ENCODE data around the gene BANP.
A peak's percentile ranks its signal among the peaks of the same experiment; 100 is the strongest.

Gene BANP

DNA sequence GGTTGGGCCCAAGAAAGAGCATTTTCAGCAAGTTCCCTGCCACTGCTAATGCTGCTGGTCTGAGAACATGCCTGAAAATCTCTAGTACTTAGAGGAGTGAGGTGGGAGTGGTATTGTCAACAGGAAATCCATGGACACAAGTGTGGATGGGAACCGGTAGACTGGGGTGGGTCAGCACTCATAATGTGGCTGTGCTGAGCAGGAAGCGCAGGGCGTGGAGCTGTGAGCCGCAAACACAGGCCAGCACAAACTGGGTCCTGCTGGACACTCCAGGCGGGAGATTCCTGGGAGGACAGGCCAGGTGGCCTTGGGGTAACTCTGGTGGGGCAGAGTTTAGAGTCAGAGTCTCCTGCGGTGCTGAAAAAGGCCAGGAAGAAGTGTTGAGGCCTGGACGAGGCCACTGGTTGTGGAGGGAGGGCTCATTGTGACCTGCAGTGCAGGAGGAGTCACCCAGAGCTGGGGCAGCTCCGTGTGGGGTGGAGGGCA is 62.6 kb downstream of the BANP start:
- Histone ChIP-seq H3K36me3 (ENCODE audit: control insufficient read depth in 1 of 2, insufficient read depth in 2 of 2, low read length in 2 of 2) (peaks cover 27 to 30% of the 10 kb centered on the region in 2 experiments), H2BK5ac (ENCODE audit: low read depth, low read length, poor library complexity) (no peak overlapping the region), H3K9me3 (ENCODE audit: insufficient read depth, low read depth, low read length) (peaks cover 4% of the 10 kb centered on the region), H3K14ac (ENCODE audit: low read length) (no peak overlapping the region), H3K79me2 (ENCODE audit: control insufficient read depth, insufficient read depth, low read length, poor library complexity) (no peaks in the 10 kb centered on the region), H3K4me3 (ENCODE audit: low read depth, low read length) (no peak overlapping the region), H3K4me2 (ENCODE audit: low read length) (no peak overlapping the region), H3K18ac (ENCODE audit: low read length) (peak overlapping the region; percentile 4), H2AK5ac (ENCODE audit: low read length) (no peak overlapping the region), H2AFZ (ENCODE audit: insufficient read depth, low read length, poor library complexity) (no peak overlapping the region), H3K4me1 (ENCODE audit: control insufficient read depth in 1 of 2, insufficient read depth in 2 of 2, low read length in 2 of 2) (peaks cover 0 to 7% of the 10 kb centered on the region in 2 experiments), H4K91ac (ENCODE audit: low read depth, low read length) (no peak overlapping the region), H2BK12ac (ENCODE audit: low read length) (no peak overlapping the region), H3K27ac (ENCODE audit: low read depth, low read length) (no peak overlapping the region), H3K4ac (ENCODE audit: low read depth, low read length) (no peak overlapping the region), H2BK120ac (ENCODE audit: insufficient read depth, low read length, poor library complexity) (no peak overlapping the region), H3K79me1 (ENCODE audit: low read length) (no peaks in the 10 kb centered on the region), H3K27me3 (ENCODE audit: insufficient read depth, low read length) (no peaks in the 10 kb centered on the region), H4K8ac (ENCODE audit: low read depth, low read length) (no peak overlapping the region), H3K9ac (ENCODE audit: low read length) (no peak overlapping the region), H4K12ac (ENCODE audit: low read depth, low read length) (no peak overlapping the region), H3K23ac (ENCODE audit: low read length) (no peak overlapping the region)
- WGBS (ENCODE audit: extremely low coverage, insufficient coverage, insufficient read length), result no CpG with 5 or more reads among the region's 8 CpGs
- DNase-seq, result no peak

DNA sequence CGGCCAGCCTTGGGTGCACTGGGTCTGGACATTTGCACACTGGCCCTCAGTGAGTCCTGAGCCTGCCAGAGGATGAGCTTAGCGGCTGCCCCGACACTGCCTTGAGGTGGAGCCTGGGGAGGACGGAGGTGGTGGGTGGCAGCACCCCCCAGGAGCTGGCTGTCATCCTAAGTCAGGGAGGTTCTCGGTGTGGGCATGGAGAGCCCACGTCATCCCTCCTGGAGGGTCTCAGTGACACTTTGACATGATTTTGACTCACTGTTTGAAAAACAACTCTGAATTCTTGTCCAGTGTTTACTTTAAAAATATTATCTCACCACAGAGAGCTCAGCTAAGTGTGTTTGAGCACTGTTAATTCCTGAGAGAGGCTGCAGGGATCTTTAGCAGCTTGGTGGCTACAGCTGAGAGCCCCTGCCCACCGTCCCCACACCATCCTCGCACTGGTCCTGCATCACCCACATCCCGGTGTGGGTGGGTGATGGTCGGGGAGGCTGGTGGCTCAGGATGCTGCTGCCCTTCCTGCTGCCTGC is 63.1 kb downstream of the BANP start:
- no peak overlapping the region for H3K23ac ChIP-seq (ENCODE audit: low read length)
- H2BK120ac ChIP-seq (ENCODE audit: insufficient read depth, low read length, poor library complexity), result no peak overlapping the region
- H2AFZ ChIP-seq (ENCODE audit: insufficient read depth, low read length, poor library complexity), result no peak overlapping the region
- H2BK5ac ChIP-seq (ENCODE audit: low read depth, low read length, poor library complexity), result no peak overlapping the region
- H2AK5ac ChIP-seq (ENCODE audit: low read length), result no peak overlapping the region
- peaks cover 4% of the 10 kb centered on the region for H3K9me3 ChIP-seq (ENCODE audit: insufficient read depth, low read depth, low read length)
- no peaks in the 10 kb centered on the region for H3K27me3 ChIP-seq (ENCODE audit: insufficient read depth, low read length)
- DNase-seq, result no peak
- no peak overlapping the region for H3K9ac ChIP-seq (ENCODE audit: low read length)
- no peak overlapping the region for H4K8ac ChIP-seq (ENCODE audit: low read depth, low read length)
- no peak overlapping the region for H3K27ac ChIP-seq (ENCODE audit: low read depth, low read length)
- H4K12ac ChIP-seq (ENCODE audit: low read depth, low read length), result no peak overlapping the region
- H3K4ac ChIP-seq (ENCODE audit: low read depth, low read length), result no peak overlapping the region
- no peak overlapping the region for H3K14ac ChIP-seq (ENCODE audit: low read length)
- H2BK12ac ChIP-seq (ENCODE audit: low read length), result no peak overlapping the region
- no peak overlapping the region for H3K4me2 ChIP-seq (ENCODE audit: low read length)
- peaks cover 0 to 7% of the 10 kb centered on the region in 2 experiments for H3K4me1 ChIP-seq (ENCODE audit: control insufficient read depth in 1 of 2, insufficient read depth in 2 of 2, low read length in 2 of 2)
- H3K18ac ChIP-seq (ENCODE audit: low read length), result peak overlapping the region; percentile 4
- WGBS (ENCODE audit: extremely low coverage, insufficient coverage, insufficient read length), result no CpG with 5 or more reads among the region's 10 CpGs
- no peak overlapping the region for H3K4me3 ChIP-seq (ENCODE audit: low read depth, low read length)
- H3K79me2 ChIP-seq (ENCODE audit: control insufficient read depth, insufficient read depth, low read length, poor library complexity), result no peaks in the 10 kb centered on the region
- H4K91ac ChIP-seq (ENCODE audit: low read depth, low read length), result no peak overlapping the region
- H3K79me1 ChIP-seq (ENCODE audit: low read length), result no peaks in the 10 kb centered on the region
- H3K36me3 ChIP-seq (ENCODE audit: control insufficient read depth in 1 of 2, insufficient read depth in 2 of 2, low read length in 2 of 2), result peaks cover 30 to 34% of the 10 kb centered on the region in 2 experiments

DNA sequence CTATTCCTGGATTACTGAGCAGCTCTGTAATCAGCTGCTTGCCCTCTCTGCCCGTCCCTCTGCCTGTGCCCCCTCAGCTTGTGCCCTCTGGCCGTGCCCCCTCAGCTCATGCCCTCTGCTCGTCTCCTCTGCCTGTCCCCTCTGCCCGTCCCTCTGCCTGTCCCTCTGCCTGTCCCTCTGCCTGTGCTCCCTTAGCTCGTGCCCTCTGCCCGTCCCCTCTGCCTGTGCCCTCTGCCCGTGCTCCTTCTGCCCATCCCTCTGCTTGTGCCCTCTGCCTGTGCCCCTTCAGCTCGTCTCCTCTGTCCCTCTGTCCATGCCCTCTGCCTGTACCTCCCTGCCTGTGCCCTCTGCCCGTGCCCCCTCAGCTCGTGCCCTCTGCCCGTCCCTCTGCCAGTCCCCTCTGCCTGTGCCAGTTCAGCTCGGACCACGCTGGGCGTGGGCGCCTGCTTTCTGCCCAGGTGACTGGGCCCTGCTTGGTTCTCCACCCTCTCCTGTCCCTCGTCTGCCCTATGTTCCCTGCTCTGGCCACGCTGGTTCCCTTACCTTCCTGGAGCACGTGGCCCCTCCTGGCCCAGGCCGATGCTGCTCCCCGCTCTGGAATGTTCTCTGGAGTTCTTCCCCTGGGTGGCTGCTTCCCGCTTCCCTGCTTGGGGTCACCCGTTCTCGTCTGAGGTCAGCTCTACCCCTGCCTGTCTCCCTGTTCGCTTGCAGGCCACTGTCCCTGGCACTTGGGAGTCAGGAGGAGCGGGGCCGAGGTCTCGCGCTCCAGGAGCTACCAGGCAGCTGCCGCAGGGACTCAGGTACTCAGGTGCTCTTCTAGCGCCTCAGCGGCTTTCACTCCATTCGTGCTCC is 63.9 kb downstream of the BANP start:
- no peak overlapping the region for H3K4me2 ChIP-seq (ENCODE audit: low read length)
- no peak overlapping the region for H3K23ac ChIP-seq (ENCODE audit: low read length)
- WGBS (ENCODE audit: extremely low coverage, insufficient coverage, insufficient read length), result no CpG with 5 or more reads among the region's 32 CpGs
- H2BK5ac ChIP-seq (ENCODE audit: low read depth, low read length, poor library complexity), result no peak overlapping the region
- no peak overlapping the region for H3K14ac ChIP-seq (ENCODE audit: low read length)
- H3K4me3 ChIP-seq (ENCODE audit: low read depth, low read length), result no peak overlapping the region
- no peak overlapping the region for H4K12ac ChIP-seq (ENCODE audit: low read depth, low read length)
- H3K27me3 ChIP-seq (ENCODE audit: insufficient read depth, low read length), result no peaks in the 10 kb centered on the region
- H2BK12ac ChIP-seq (ENCODE audit: low read length), result no peak overlapping the region
- no peak overlapping the region for H2AK5ac ChIP-seq (ENCODE audit: low read length)
- no peak for DNase-seq
- no peaks in the 10 kb centered on the region for H3K79me2 ChIP-seq (ENCODE audit: control insufficient read depth, insufficient read depth, low read length, poor library complexity)
- H3K27ac ChIP-seq (ENCODE audit: low read depth, low read length), result no peak overlapping the region
- no peaks in the 10 kb centered on the region for H3K79me1 ChIP-seq (ENCODE audit: low read length)
- no peak overlapping the region for H3K18ac ChIP-seq (ENCODE audit: low read length)
- H3K4ac ChIP-seq (ENCODE audit: low read depth, low read length), result no peak overlapping the region
- no peak overlapping the region for H2AFZ ChIP-seq (ENCODE audit: insufficient read depth, low read length, poor library complexity)
- H2BK120ac ChIP-seq (ENCODE audit: insufficient read depth, low read length, poor library complexity), result no peak overlapping the region
- peaks cover 5% of the 10 kb centered on the region for H3K9me3 ChIP-seq (ENCODE audit: insufficient read depth, low read depth, low read length)
- H3K4me1 ChIP-seq (ENCODE audit: control insufficient read depth in 1 of 2, insufficient read depth in 2 of 2, low read length in 2 of 2), result peaks cover 0 to 7% of the 10 kb centered on the region in 2 experiments
- peaks cover 36 to 39% of the 10 kb centered on the region in 2 experiments for H3K36me3 ChIP-seq (ENCODE audit: control insufficient read depth in 1 of 2, insufficient read depth in 2 of 2, low read length in 2 of 2)
- H3K9ac ChIP-seq (ENCODE audit: low read length), result no peak overlapping the region
- H4K91ac ChIP-seq (ENCODE audit: low read depth, low read length), result no peak overlapping the region
- no peak overlapping the region for H4K8ac ChIP-seq (ENCODE audit: low read depth, low read length)

DNA sequence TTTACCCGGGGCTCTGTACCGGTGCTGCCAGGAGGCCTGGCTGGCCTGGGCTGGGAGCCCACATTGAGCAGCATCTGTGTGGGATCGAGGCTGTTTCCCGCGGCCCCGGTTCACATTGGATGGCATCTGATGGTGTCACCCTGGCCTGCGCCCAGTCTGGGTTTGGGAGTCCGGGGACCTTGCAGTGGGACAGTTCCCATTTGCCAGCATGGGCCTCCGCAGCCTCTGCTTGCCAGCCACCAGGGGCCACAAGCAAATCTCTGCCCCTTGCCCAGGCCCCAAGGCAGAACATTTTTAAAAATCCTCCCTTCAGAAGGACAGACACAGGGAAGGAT is 64.5 kb downstream of the BANP start:
- Histone ChIP-seq H3K79me2 (ENCODE audit: control insufficient read depth, insufficient read depth, low read length, poor library complexity) (no peaks in the 10 kb centered on the region), H2BK12ac (ENCODE audit: low read length) (no peak overlapping the region), H3K4ac (ENCODE audit: low read depth, low read length) (no peak overlapping the region), H3K27me3 (ENCODE audit: insufficient read depth, low read length) (no peaks in the 10 kb centered on the region), H3K18ac (ENCODE audit: low read length) (no peak overlapping the region), H3K4me1 (ENCODE audit: control insufficient read depth in 1 of 2, insufficient read depth in 2 of 2, low read length in 2 of 2) (peaks cover 0 to 7% of the 10 kb centered on the region in 2 experiments), H3K4me2 (ENCODE audit: low read length) (no peak overlapping the region), H3K23ac (ENCODE audit: low read length) (no peak overlapping the region), H3K79me1 (ENCODE audit: low read length) (no peaks in the 10 kb centered on the region), H2AK5ac (ENCODE audit: low read length) (no peak overlapping the region), H2BK120ac (ENCODE audit: insufficient read depth, low read length, poor library complexity) (no peak overlapping the region), H4K8ac (ENCODE audit: low read depth, low read length) (no peak overlapping the region), H2BK5ac (ENCODE audit: low read depth, low read length, poor library complexity) (no peak overlapping the region), H3K27ac (ENCODE audit: low read depth, low read length) (no peak overlapping the region), H4K91ac (ENCODE audit: low read depth, low read length) (no peak overlapping the region), H3K14ac (ENCODE audit: low read length) (no peak overlapping the region), H3K4me3 (ENCODE audit: low read depth, low read length) (no peak overlapping the region), H3K36me3 (ENCODE audit: control insufficient read depth in 1 of 2, insufficient read depth in 2 of 2, low read length in 2 of 2) (peaks cover 35 to 38% of the 10 kb centered on the region in 2 experiments), H2AFZ (ENCODE audit: insufficient read depth, low read length, poor library complexity) (no peak overlapping the region), H3K9ac (ENCODE audit: low read length) (no peak overlapping the region), H4K12ac (ENCODE audit: low read depth, low read length) (no peak overlapping the region), H3K9me3 (ENCODE audit: insufficient read depth, low read depth, low read length) (peaks cover 2% of the 10 kb centered on the region)
- no CpG with 5 or more reads among the region's 9 CpGs for WGBS (ENCODE audit: extremely low coverage, insufficient coverage, insufficient read length)
- DNase-seq, result no peak

Measured in trophoblast cell (in vitro differentiated cells and primary cell).